Neural cell (in vitro differentiated cells): Measurements from ENCODE around the gene ARF5. TPM values are rescaled to one million over a fixed set of nuclear protein-coding genes. Genes with fewer than 3 reads are reported as not detected.

Source experiments
- H2AFZ ChIP-seq: fragments of 200-600, 300-800 bp; sonication (generic), shearing (Covaris generic); 2 replicates; pipeline ENCODE4 v1.6.0; 2014; ENCODE audit warnings: low read depth, mild to moderate bottlenecking, antibody characterized with exemption, low read length, moderate library complexity
- H3F3A ChIP-seq: fragments of 200-600 bp; shearing (Covaris generic); 2 replicates; pipeline ENCODE4 v1.6.1; 2016; ENCODE audit warnings: mild to moderate bottlenecking, moderate library complexity, mixed read lengths, antibody characterized with exemption, low read length; ENCODE audit not compliant: insufficient read depth, poor library complexity, severe bottlenecking
- H3K27ac ChIP-seq: fragments of 200-600, 300-800 bp; sonication (generic), shearing (Covaris generic); 2 replicates; pipeline ENCODE4 v1.5.1; 2014; ENCODE audit warnings: mild to moderate bottlenecking, low read length, moderate library complexity
- H3K27me3 ChIP-seq: fragments of 300-800, 200-600 bp; sonication (generic), shearing (Covaris generic); 2 replicates; pipeline ENCODE4 v1.6.0; 2014; ENCODE audit warnings: mild to moderate bottlenecking, low read depth, low read length, moderate library complexity; ENCODE audit not compliant: insufficient read depth
- H3K36me3 ChIP-seq: fragments of 300-800, 200-600 bp; sonication (generic), shearing (Covaris generic); 2 replicates; pipeline ENCODE4 v1.5.1; 2014; ENCODE audit warnings: mild to moderate bottlenecking, antibody characterized with exemption, low read length, moderate library complexity; ENCODE audit not compliant: insufficient read depth
- H3K4me2 ChIP-seq: fragments of 300-800, 200-600 bp; sonication (generic), shearing (Covaris generic); 2 replicates; pipeline ENCODE4 v1.6.0; 2014; ENCODE audit warnings: mild to moderate bottlenecking, low read length
- H3K4me3 ChIP-seq: fragments of 300-800, 200-600 bp; sonication (generic), shearing (Covaris generic); 2 replicates; pipeline ENCODE4 v1.5.1; 2014; ENCODE audit warnings: mild to moderate bottlenecking, low read length, moderate library complexity
- H3K79me2 ChIP-seq: fragments of 200-600 bp; shearing (Covaris generic); replicated peaks from 2 replicates; pipeline ENCODE4 v1.6.0; 2014; ENCODE audit warnings: mild to moderate bottlenecking, low read length, moderate library complexity; ENCODE audit not compliant: insufficient read depth
- H3K9ac ChIP-seq: fragments of 300-800, 200-600 bp; sonication (generic), shearing (Covaris generic); 2 replicates; pipeline ENCODE4 v1.6.1; 2016; ENCODE audit warnings: mild to moderate bottlenecking, low read length, mixed read lengths
- H3K9me2 ChIP-seq: fragments of 200-600 bp; shearing (Covaris generic); 2 replicates; pipeline ENCODE4 v1.6.1; 2016; ENCODE audit warnings: mild to moderate bottlenecking, low read length, mixed read lengths; ENCODE audit not compliant: insufficient read depth
- H3K9me3 ChIP-seq: fragments of 200-600, 300-800 bp; sonication (generic), shearing (Covaris generic); 2 replicates; pipeline ENCODE4 v1.6.1; 2016; ENCODE audit warnings: mild to moderate bottlenecking, mixed run types, low read length, moderate library complexity, mixed read lengths
- H4K20me1 ChIP-seq: fragments of 200-600 bp; shearing (Covaris generic); 2 replicates; pipeline ENCODE4 v1.6.1; 2016; ENCODE audit warnings: mild to moderate bottlenecking, mixed run types; ENCODE audit not compliant: insufficient read depth
- EP300 ChIP-seq: fragments of 450-650 bp; conservative IDR thresholded peaks from 2 replicates; pipeline ENCODE4 v1.6.1; 2014; ENCODE audit warnings: antibody characterized with exemption, mild to moderate bottlenecking, moderate library complexity; ENCODE audit not compliant: poor library complexity, severe bottlenecking
- EZH2 ChIP-seq: fragments of 200-600, 300-800 bp; shearing (Covaris generic), sonication (generic); IDR thresholded peaks from 2 replicates; pipeline ENCODE4 v1.6.1; 2014; ENCODE audit warnings: antibody characterized with exemption, low read length, borderline replicate concordance, mild to moderate bottlenecking; ENCODE audit not compliant: insufficient read depth, poor library complexity, severe bottlenecking
- MXI1 ChIP-seq: fragments of 450-650 bp; conservative IDR thresholded peaks from 2 replicates; pipeline ENCODE4 v1.6.1; 2014; ENCODE audit warnings: antibody characterized with exemption, mild to moderate bottlenecking; ENCODE audit not compliant: poor library complexity, severe bottlenecking
- POLR2AphosphoS5 ChIP-seq: IDR thresholded peaks from 2 replicates; pipeline ENCODE4 v1.6.1; 2012
- RAD21 ChIP-seq: fragments of 450-650 bp; conservative IDR thresholded peaks from 2 replicates; pipeline ENCODE4 v1.6.1; 2014; ENCODE audit warnings: antibody characterized with exemption, mild to moderate bottlenecking, moderate library complexity
- SMC3 ChIP-seq: fragments of 450-650 bp; conservative IDR thresholded peaks from 2 replicates; pipeline ENCODE4 v1.6.1; 2014; ENCODE audit warnings: antibody characterized with exemption, mild to moderate bottlenecking, moderate library complexity; ENCODE audit not compliant: poor library complexity
- TAF1 ChIP-seq: IDR thresholded peaks from 2 replicates; pipeline ENCODE4 v1.6.1; 2012; ENCODE audit warnings: low read depth
- polyA plus RNA-seq: library from polyadenylated mRNA; depleted of rRNA; stranded (reverse); fragments of >200 nt; gene quantifications from 2 replicates; pipeline ENCODE4 v1.2.3, GENCODE V29; 2014
- TF ChIP-seq, protein P1 (sequence below): IDR thresholded peaks from 2 replicates; pipeline ENCODE4 v1.6.1; 2012; ENCODE audit warnings: borderline replicate concordance
- TF ChIP-seq, protein P2 (sequence below): fragments of 450-650 bp; IDR thresholded peaks from 2 replicates; pipeline ENCODE4 v1.5.1; 2014; ENCODE audit warnings: antibody characterized with exemption, mild to moderate bottlenecking, moderate library complexity; ENCODE audit not compliant: poor library complexity, severe bottlenecking

Gene ARF5
- polyA plus RNA-seq, 1 donor from 2014 or later: 582 TPM

DNA sequence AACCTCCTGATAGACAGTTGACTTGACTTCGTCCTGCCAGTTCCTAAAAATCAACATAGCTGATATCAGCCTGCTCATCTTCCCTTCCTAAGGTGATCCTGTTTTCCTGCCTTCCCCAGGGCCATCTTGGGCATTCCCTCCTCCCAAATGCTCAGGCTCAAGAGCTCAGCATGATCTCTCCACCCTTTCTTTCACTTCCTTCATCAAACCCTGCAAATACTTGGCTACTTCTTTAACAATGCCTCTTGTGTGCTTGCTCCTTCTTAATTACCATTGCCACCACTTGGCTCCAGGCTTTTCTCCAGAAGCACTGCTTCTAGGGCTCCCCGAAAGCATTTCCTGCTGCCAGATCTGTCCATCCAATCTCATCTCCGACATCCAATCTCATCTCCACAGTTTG lies 12.7 kb downstream of the ARF5 start:
- Histone ChIP-seq H3K27me3 (no peaks in the 10 kb centered on the region), H2AFZ (no peak overlapping the region), H3K4me3 (no peak overlapping the region), H3K9ac (no peak overlapping the region), H3F3A (no peaks in the 10 kb centered on the region), H3K36me3 (no peaks in the 10 kb centered on the region), H3K9me2 (no peaks in the 10 kb centered on the region), H3K9me3 (no peaks in the 10 kb centered on the region), H3K79me2 (no peaks in the 10 kb centered on the region), H3K27ac (no peak overlapping the region), H4K20me1 (no peaks in the 10 kb centered on the region), H3K4me2 (no peak overlapping the region)
- TF ChIP-seq EP300: no peak
- no peak for TF ChIP-seq EZH2
- no peak for TF ChIP-seq RAD21
- TF ChIP-seq SMC3: no peak
- no peak for TF ChIP-seq POLR2AphosphoS5
- TF ChIP-seq, protein P1, sequence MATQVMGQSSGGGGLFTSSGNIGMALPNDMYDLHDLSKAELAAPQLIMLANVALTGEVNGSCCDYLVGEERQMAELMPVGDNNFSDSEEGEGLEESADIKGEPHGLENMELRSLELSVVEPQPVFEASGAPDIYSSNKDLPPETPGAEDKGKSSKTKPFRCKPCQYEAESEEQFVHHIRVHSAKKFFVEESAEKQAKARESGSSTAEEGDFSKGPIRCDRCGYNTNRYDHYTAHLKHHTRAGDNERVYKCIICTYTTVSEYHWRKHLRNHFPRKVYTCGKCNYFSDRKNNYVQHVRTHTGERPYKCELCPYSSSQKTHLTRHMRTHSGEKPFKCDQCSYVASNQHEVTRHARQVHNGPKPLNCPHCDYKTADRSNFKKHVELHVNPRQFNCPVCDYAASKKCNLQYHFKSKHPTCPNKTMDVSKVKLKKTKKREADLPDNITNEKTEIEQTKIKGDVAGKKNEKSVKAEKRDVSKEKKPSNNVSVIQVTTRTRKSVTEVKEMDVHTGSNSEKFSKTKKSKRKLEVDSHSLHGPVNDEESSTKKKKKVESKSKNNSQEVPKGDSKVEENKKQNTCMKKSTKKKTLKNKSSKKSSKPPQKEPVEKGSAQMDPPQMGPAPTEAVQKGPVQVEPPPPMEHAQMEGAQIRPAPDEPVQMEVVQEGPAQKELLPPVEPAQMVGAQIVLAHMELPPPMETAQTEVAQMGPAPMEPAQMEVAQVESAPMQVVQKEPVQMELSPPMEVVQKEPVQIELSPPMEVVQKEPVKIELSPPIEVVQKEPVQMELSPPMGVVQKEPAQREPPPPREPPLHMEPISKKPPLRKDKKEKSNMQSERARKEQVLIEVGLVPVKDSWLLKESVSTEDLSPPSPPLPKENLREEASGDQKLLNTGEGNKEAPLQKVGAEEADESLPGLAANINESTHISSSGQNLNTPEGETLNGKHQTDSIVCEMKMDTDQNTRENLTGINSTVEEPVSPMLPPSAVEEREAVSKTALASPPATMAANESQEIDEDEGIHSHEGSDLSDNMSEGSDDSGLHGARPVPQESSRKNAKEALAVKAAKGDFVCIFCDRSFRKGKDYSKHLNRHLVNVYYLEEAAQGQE: no peak
- TF ChIP-seq TAF1: no peak
- TF ChIP-seq, protein P2, sequence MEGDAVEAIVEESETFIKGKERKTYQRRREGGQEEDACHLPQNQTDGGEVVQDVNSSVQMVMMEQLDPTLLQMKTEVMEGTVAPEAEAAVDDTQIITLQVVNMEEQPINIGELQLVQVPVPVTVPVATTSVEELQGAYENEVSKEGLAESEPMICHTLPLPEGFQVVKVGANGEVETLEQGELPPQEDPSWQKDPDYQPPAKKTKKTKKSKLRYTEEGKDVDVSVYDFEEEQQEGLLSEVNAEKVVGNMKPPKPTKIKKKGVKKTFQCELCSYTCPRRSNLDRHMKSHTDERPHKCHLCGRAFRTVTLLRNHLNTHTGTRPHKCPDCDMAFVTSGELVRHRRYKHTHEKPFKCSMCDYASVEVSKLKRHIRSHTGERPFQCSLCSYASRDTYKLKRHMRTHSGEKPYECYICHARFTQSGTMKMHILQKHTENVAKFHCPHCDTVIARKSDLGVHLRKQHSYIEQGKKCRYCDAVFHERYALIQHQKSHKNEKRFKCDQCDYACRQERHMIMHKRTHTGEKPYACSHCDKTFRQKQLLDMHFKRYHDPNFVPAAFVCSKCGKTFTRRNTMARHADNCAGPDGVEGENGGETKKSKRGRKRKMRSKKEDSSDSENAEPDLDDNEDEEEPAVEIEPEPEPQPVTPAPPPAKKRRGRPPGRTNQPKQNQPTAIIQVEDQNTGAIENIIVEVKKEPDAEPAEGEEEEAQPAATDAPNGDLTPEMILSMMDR: no peak
- no peak for TF ChIP-seq MXI1

DNA sequence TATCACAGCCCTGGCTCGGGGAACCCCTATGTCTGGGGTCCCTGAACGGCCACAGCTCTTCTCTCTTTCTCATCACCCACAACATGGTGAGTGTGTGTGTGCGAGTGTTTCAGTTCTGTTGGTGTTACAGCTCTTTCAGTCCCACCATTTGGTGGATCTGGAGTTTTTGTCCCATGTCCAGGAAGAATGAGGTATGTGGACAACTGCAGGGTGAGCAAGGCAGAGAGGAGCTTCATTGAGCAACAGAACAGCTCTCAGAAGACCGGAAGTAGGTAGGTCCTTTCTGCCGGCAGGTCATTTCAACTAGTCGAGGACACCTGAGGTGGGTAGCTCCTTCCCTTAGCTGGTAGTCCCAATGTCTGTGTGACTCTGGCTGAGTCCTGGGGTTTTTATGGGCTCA lies 20.2 kb downstream of the ARF5 start:
- TF ChIP-seq TAF1 (no peak), SMC3 (no peak)
- Histone ChIP-seq H4K20me1 (no peaks in the 10 kb centered on the region), H3K9ac (no peak overlapping the region), H3K27ac (no peak overlapping the region), H3K9me2 (no peaks in the 10 kb centered on the region), H3K36me3 (no peaks in the 10 kb centered on the region), H2AFZ (no peak overlapping the region), H3K4me3 (no peak overlapping the region), H3K27me3 (no peaks in the 10 kb centered on the region), H3K4me2 (no peak overlapping the region), H3K9me3 (no peaks in the 10 kb centered on the region), H3K79me2 (no peaks in the 10 kb centered on the region), H3F3A (no peaks in the 10 kb centered on the region)

DNA sequence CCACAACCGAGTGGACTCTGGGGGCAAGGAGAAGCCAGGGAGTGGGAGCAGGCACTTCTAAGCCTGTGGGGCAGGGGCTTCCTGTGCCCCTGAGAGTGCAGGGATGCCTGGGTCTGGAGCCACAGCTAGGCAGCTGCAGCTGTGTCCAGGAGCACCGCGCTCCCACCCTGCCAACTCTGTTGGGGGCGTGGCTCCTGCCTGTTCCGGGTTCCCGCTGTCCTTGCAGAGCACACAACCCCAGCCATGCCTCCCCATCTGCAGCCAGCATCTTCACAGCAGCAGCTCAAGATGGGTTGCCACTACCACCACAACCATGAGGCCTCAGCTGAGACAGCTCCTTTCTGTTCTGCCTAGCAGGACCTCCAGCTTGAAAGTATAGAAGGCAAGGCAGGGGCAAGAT lies 21.1 kb downstream of the ARF5 start:
- Histone ChIP-seq H3F3A (no peaks in the 10 kb centered on the region), H3K27ac (no peak overlapping the region), H3K27me3 (no peaks in the 10 kb centered on the region), H4K20me1 (no peaks in the 10 kb centered on the region), H3K9me3 (no peaks in the 10 kb centered on the region), H2AFZ (no peak overlapping the region), H3K9ac (no peak overlapping the region), H3K79me2 (no peaks in the 10 kb centered on the region), H3K4me3 (no peak overlapping the region), H3K36me3 (no peaks in the 10 kb centered on the region), H3K9me2 (no peaks in the 10 kb centered on the region), H3K4me2 (no peak overlapping the region)
- TF ChIP-seq, protein P1: no peak
- TF ChIP-seq, protein P2: no peak
